Neural cell (in vitro differentiated cells): Measurements from ENCODE around the gene COL15A1. TPM values are rescaled to one million over a fixed set of nuclear protein-coding genes. Genes with fewer than 3 reads are reported as not detected.

Experiments used
- H2AFZ ChIP-seq: fragments of 200-600, 300-800 bp; sonication (generic), shearing (Covaris generic); 2 replicates; pipeline ENCODE4 v1.6.0; 2014; ENCODE audit warnings: low read depth, mild to moderate bottlenecking, antibody characterized with exemption, low read length, moderate library complexity
- H3F3A ChIP-seq: fragments of 200-600 bp; shearing (Covaris generic); 2 replicates; pipeline ENCODE4 v1.6.1; 2016; ENCODE audit warnings: mild to moderate bottlenecking, moderate library complexity, mixed read lengths, antibody characterized with exemption, low read length; ENCODE audit not compliant: insufficient read depth, poor library complexity, severe bottlenecking
- H3K27ac ChIP-seq: fragments of 200-600, 300-800 bp; sonication (generic), shearing (Covaris generic); 2 replicates; pipeline ENCODE4 v1.5.1; 2014; ENCODE audit warnings: mild to moderate bottlenecking, low read length, moderate library complexity
- H3K27me3 ChIP-seq: fragments of 300-800, 200-600 bp; sonication (generic), shearing (Covaris generic); 2 replicates; pipeline ENCODE4 v1.6.0; 2014; ENCODE audit warnings: mild to moderate bottlenecking, low read depth, low read length, moderate library complexity; ENCODE audit not compliant: insufficient read depth
- H3K36me3 ChIP-seq: fragments of 300-800, 200-600 bp; sonication (generic), shearing (Covaris generic); 2 replicates; pipeline ENCODE4 v1.5.1; 2014; ENCODE audit warnings: mild to moderate bottlenecking, antibody characterized with exemption, low read length, moderate library complexity; ENCODE audit not compliant: insufficient read depth
- H3K4me2 ChIP-seq: fragments of 300-800, 200-600 bp; sonication (generic), shearing (Covaris generic); 2 replicates; pipeline ENCODE4 v1.6.0; 2014; ENCODE audit warnings: mild to moderate bottlenecking, low read length
- H3K4me3 ChIP-seq: fragments of 300-800, 200-600 bp; sonication (generic), shearing (Covaris generic); 2 replicates; pipeline ENCODE4 v1.5.1; 2014; ENCODE audit warnings: mild to moderate bottlenecking, low read length, moderate library complexity
- H3K79me2 ChIP-seq: fragments of 200-600 bp; shearing (Covaris generic); replicated peaks from 2 replicates; pipeline ENCODE4 v1.6.0; 2014; ENCODE audit warnings: mild to moderate bottlenecking, low read length, moderate library complexity; ENCODE audit not compliant: insufficient read depth
- H3K9ac ChIP-seq: fragments of 300-800, 200-600 bp; sonication (generic), shearing (Covaris generic); 2 replicates; pipeline ENCODE4 v1.6.1; 2016; ENCODE audit warnings: mild to moderate bottlenecking, low read length, mixed read lengths
- H3K9me2 ChIP-seq: fragments of 200-600 bp; shearing (Covaris generic); 2 replicates; pipeline ENCODE4 v1.6.1; 2016; ENCODE audit warnings: mild to moderate bottlenecking, low read length, mixed read lengths; ENCODE audit not compliant: insufficient read depth
- H3K9me3 ChIP-seq: fragments of 200-600, 300-800 bp; sonication (generic), shearing (Covaris generic); 2 replicates; pipeline ENCODE4 v1.6.1; 2016; ENCODE audit warnings: mild to moderate bottlenecking, mixed run types, low read length, moderate library complexity, mixed read lengths
- H4K20me1 ChIP-seq: fragments of 200-600 bp; shearing (Covaris generic); 2 replicates; pipeline ENCODE4 v1.6.1; 2016; ENCODE audit warnings: mild to moderate bottlenecking, mixed run types; ENCODE audit not compliant: insufficient read depth
- CTCF ChIP-seq: fragments of 450-650 bp; IDR thresholded peaks from 2 replicates; pipeline ENCODE4 v1.5.1; 2014; ENCODE audit warnings: antibody characterized with exemption, mild to moderate bottlenecking, moderate library complexity; ENCODE audit not compliant: poor library complexity, severe bottlenecking
- EP300 ChIP-seq: fragments of 450-650 bp; conservative IDR thresholded peaks from 2 replicates; pipeline ENCODE4 v1.6.1; 2014; ENCODE audit warnings: antibody characterized with exemption, mild to moderate bottlenecking, moderate library complexity; ENCODE audit not compliant: poor library complexity, severe bottlenecking
- EZH2 ChIP-seq: fragments of 200-600, 300-800 bp; shearing (Covaris generic), sonication (generic); IDR thresholded peaks from 2 replicates; pipeline ENCODE4 v1.6.1; 2014; ENCODE audit warnings: antibody characterized with exemption, low read length, borderline replicate concordance, mild to moderate bottlenecking; ENCODE audit not compliant: insufficient read depth, poor library complexity, severe bottlenecking
- MXI1 ChIP-seq: fragments of 450-650 bp; conservative IDR thresholded peaks from 2 replicates; pipeline ENCODE4 v1.6.1; 2014; ENCODE audit warnings: antibody characterized with exemption, mild to moderate bottlenecking; ENCODE audit not compliant: poor library complexity, severe bottlenecking
- POLR2AphosphoS5 ChIP-seq: IDR thresholded peaks from 2 replicates; pipeline ENCODE4 v1.6.1; 2012
- RAD21 ChIP-seq: fragments of 450-650 bp; conservative IDR thresholded peaks from 2 replicates; pipeline ENCODE4 v1.6.1; 2014; ENCODE audit warnings: antibody characterized with exemption, mild to moderate bottlenecking, moderate library complexity
- REST ChIP-seq: IDR thresholded peaks from 2 replicates; pipeline ENCODE4 v1.6.1; 2012; ENCODE audit warnings: borderline replicate concordance
- SMC3 ChIP-seq: fragments of 450-650 bp; conservative IDR thresholded peaks from 2 replicates; pipeline ENCODE4 v1.6.1; 2014; ENCODE audit warnings: antibody characterized with exemption, mild to moderate bottlenecking, moderate library complexity; ENCODE audit not compliant: poor library complexity
- TAF1 ChIP-seq: IDR thresholded peaks from 2 replicates; pipeline ENCODE4 v1.6.1; 2012; ENCODE audit warnings: low read depth
- polyA plus RNA-seq: library from polyadenylated mRNA; depleted of rRNA; stranded (reverse); fragments of >200 nt; gene quantifications from 2 replicates; pipeline ENCODE4 v1.2.3, GENCODE V29; 2014

COL15A1 gene
- polyA plus RNA-seq, 1 donor from 2014 or later: 2.8 TPM

GRCh38 chr9:98923451-98924123 is 20.1 kb upstream of the COL15A1 start:
- Histone ChIP-seq H3K79me2 (no peaks in the 10 kb centered on the region), H3K36me3 (no peaks in the 10 kb centered on the region), H2AFZ (no peak overlapping the region), H3K9me2 (no peaks in the 10 kb centered on the region), H3K27me3 (no peaks in the 10 kb centered on the region), H3K4me3 (no peak overlapping the region), H3K9me3 (no peaks in the 10 kb centered on the region), H3K27ac (no peak overlapping the region), H4K20me1 (no peaks in the 10 kb centered on the region), H3K9ac (no peak overlapping the region), H3F3A (no peaks in the 10 kb centered on the region), H3K4me2 (no peak overlapping the region)
- no peak for TF ChIP-seq SMC3
- TF ChIP-seq REST: no peak
- no peak for TF ChIP-seq EZH2
- no peak for TF ChIP-seq TAF1
- TF ChIP-seq MXI1: no peak
- no peak for TF ChIP-seq CTCF
- TF ChIP-seq EP300: no peak
- no peak for TF ChIP-seq POLR2AphosphoS5
- TF ChIP-seq RAD21: no peak

- Histone ChIP-seq H3K36me3 (no peaks in the 10 kb centered on the region), H3K27me3 (no peaks in the 10 kb centered on the region), H3K27ac (no peak overlapping the region), H3K9me3 (no peaks in the 10 kb centered on the region), H3K4me2 (no peak overlapping the region), H2AFZ (no peak overlapping the region), H3K79me2 (no peaks in the 10 kb centered on the region), H3K9me2 (no peaks in the 10 kb centered on the region), H3K9ac (no peak overlapping the region), H3F3A (no peaks in the 10 kb centered on the region), H3K4me3 (no peak overlapping the region), H4K20me1 (no peaks in the 10 kb centered on the region)
- no peak for TF ChIP-seq MXI1
Measured at GRCh38 chr9:98924946-98925820, 18.5 kb upstream of the COL15A1 start.
